GM21381 (cell line): Measurements from ENCODE around the gene HSPA6.
A peak's percentile ranks its signal among the peaks of the same experiment; 100 is the strongest.
"Not testable (repeated sequence)": the region's sequence is repeated elsewhere in the genome, so short reads cannot be mapped to it uniquely, and the experiment has no call there.

Source experiments
- ATAC-seq: cut with Tn5 transposase; IDR thresholded peaks from one replicate; pipeline ENCODE4 v1.9.1; 2021; ENCODE audit warnings: mild to moderate bottlenecking, moderate library complexity; ENCODE audit not compliant: unreplicated experiment

The HSPA6 gene

GRCh38 chr1:161502641-161503393 is 21.5 kb upstream of the HSPA6 start:
- no peak for ATAC-seq

- ATAC-seq = no peak
Observed at GRCh38 chr1:161503394-161503748, 21.0 kb upstream of the HSPA6 start.

- no peak for ATAC-seq
Observed at GRCh38 chr1:161505686-161506085, 18.7 kb upstream of the HSPA6 start.

GRCh38 chr1:161506336-161507223 is 17.8 kb upstream of the HSPA6 start:
- ATAC-seq = no peak

GRCh38 chr1:161510477-161510876 is 13.9 kb upstream of the HSPA6 start:
- no peak for ATAC-seq

- ATAC-seq = no peak
Observed at GRCh38 chr1:161511018-161511755, 13.2 kb upstream of the HSPA6 start.

GRCh38 chr1:161511756-161512060 is 12.6 kb upstream of the HSPA6 start:
- no peak for ATAC-seq

GRCh38 chr1:161512636-161513447 is 11.5 kb upstream of the HSPA6 start:
- ATAC-seq = not testable (repeated sequence)

- not testable (repeated sequence) for ATAC-seq
Observed at GRCh38 chr1:161513448-161513780, 10.9 kb upstream of the HSPA6 start.

GRCh38 chr1:161513953-161514352 is 10.4 kb upstream of the HSPA6 start:
- not testable (repeated sequence) for ATAC-seq

GRCh38 chr1:161523041-161523816 is 1.1 kb upstream of the HSPA6 start:
- not testable (repeated sequence) for ATAC-seq

- peak; percentile 10 for ATAC-seq
Observed at GRCh38 chr1:161524742-161525291, 477 bp downstream of the HSPA6 start.

GRCh38 chr1:161525321-161525720 is 981 bp downstream of the HSPA6 start:
- not testable (repeated sequence) for ATAC-seq

GRCh38 chr1:161525918-161526317 is 1.6 kb downstream of the HSPA6 start:
- ATAC-seq = not testable (repeated sequence)

GRCh38 chr1:161528550-161528949 is 4.2 kb downstream of the HSPA6 start:
- not testable (repeated sequence) for ATAC-seq

GRCh38 chr1:161529463-161530104 is 5.2 kb downstream of the HSPA6 start:
- not testable (repeated sequence) for ATAC-seq

GRCh38 chr1:161530158-161530557 is 5.8 kb downstream of the HSPA6 start:
- peak; percentile 27 for ATAC-seq

- peak; percentile 59 for ATAC-seq
Observed at GRCh38 chr1:161530671-161531641, 6.6 kb downstream of the HSPA6 start.
